Measurements from ENCODE around the gene TRIM31. TPM values are rescaled to one million over a fixed set of nuclear protein-coding genes. Genes with fewer than 3 reads are reported as not detected.

Gene TRIM31
- total RNA-seq, 2 donors from 2014 or later: not detected

DNA sequence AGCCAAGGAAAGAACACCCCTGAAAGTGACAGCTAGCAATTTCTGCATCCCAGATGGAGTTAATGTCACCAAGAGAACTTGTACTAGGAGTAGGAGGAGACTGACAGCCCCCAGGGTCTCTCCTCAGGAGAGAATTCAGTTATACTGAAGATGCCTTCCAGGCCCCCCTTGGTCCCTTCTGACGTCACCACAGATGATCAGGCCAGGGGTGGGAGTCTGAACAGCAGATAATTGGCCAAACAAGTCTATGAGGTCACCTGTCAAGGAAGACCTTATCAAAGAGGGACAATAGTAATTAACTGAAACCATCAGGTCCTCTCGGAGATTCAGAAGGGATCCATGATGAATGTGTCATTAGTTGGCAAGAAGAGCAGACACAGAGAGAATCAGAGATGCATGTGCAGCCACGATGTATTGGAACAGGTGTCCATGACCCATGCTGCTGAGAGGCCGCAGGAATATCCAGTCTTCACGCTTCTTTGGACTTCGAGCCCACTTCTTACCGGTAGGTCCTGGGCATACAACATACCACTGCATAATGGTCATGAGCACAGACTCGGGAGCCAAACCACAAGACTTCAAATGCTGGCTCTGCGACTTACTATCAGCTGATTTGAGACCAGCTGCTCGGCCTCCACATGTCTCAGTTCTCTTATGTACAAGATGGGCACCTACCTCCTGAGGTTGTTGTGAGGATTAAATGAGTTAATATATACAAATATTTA lies 37.9 kb upstream of the TRIM31 start:
- no peak for DNase-seq
- Mint-ChIP-seq H3K27me3 (ENCODE audit: insufficient read depth) (peaks cover 48% of the 10 kb centered on the region), H3K4me1 (no peaks in the 10 kb centered on the region), H3K27ac (no peak overlapping the region), H3K9me3 (no peaks in the 10 kb centered on the region), H3K4me3 (no peak overlapping the region), H3K36me3 (ENCODE audit: low read depth) (no peaks in the 10 kb centered on the region)
- Histone ChIP-seq H3K9me3 (ENCODE audit: control insufficient read depth, low read length) (no peaks in the 10 kb centered on the region), H3K4me1 (ENCODE audit: control insufficient read depth, insufficient read depth, low read length) (no peaks in the 10 kb centered on the region), H3K9ac (ENCODE audit: extremely low read depth, low read length, poor library complexity, severe bottlenecking) (no peak overlapping the region), H3K27ac (ENCODE audit: low read depth, low read length) (no peak overlapping the region), H3K4me3 (ENCODE audit: low read length) (no peak overlapping the region), H3K36me3 (ENCODE audit: control insufficient read depth, insufficient read depth, low read length) (no peaks in the 10 kb centered on the region), H3K27me3 (ENCODE audit: control insufficient read depth, insufficient read depth, low read length, poor library complexity, severe bottlenecking) (peaks cover 9% of the 10 kb centered on the region)
- TF ChIP-seq, protein P1, sequence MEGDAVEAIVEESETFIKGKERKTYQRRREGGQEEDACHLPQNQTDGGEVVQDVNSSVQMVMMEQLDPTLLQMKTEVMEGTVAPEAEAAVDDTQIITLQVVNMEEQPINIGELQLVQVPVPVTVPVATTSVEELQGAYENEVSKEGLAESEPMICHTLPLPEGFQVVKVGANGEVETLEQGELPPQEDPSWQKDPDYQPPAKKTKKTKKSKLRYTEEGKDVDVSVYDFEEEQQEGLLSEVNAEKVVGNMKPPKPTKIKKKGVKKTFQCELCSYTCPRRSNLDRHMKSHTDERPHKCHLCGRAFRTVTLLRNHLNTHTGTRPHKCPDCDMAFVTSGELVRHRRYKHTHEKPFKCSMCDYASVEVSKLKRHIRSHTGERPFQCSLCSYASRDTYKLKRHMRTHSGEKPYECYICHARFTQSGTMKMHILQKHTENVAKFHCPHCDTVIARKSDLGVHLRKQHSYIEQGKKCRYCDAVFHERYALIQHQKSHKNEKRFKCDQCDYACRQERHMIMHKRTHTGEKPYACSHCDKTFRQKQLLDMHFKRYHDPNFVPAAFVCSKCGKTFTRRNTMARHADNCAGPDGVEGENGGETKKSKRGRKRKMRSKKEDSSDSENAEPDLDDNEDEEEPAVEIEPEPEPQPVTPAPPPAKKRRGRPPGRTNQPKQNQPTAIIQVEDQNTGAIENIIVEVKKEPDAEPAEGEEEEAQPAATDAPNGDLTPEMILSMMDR (conservative IDR thresholded peaks at IDR 0.05): no peak
- 88 to 89% methylated on average over 9 to 10 of the region's 10 CpGs for WGBS, 2 experiments (ENCODE audit: insufficient coverage in 1 of 2, insufficient read length in 1 of 2)

DNA sequence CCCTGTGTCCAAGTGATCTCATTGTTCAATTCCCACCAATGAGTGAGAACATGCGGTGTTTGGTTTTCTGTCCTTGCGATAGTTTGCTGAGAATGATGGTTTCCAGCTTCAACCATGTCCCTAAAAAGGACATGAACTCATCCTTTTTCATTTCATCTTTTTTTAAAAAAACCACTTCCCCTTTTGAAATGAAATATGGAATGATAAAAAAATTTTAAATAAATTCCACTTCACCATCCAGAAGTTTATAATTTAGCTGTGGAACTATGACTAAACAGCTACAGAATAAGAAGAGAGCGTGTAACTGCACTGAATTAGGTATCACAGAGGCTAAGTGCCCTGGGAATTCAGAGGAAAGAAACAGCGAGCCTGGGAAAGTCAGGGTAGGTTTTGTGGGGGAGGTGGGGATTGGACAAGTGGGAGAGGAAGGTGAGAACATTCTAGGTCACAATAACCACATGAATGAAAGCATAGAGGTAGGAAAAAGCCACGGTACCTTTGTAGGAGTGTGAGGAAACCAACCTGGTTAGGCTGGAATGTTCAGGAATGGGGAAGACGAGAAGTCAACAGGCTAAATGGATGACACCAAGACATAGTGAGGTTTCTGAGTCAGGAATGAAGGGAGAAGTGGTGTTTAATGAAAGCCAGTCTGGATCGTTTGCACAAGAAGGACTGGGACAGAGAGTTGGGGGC lies 37.1 kb upstream of the TRIM31 start:
- no peak overlapping the region for H3K4me3 Mint-ChIP-seq
- no peaks in the 10 kb centered on the region for H3K4me1 ChIP-seq (ENCODE audit: control insufficient read depth, insufficient read depth, low read length)
- no peak overlapping the region for H3K4me3 ChIP-seq (ENCODE audit: low read length)
- TF ChIP-seq, protein P1 (conservative IDR thresholded peaks at IDR 0.05): no peak
- H3K27me3 ChIP-seq (ENCODE audit: control insufficient read depth, insufficient read depth, low read length, poor library complexity, severe bottlenecking): peaks cover 5% of the 10 kb centered on the region
- peaks cover 46% of the 10 kb centered on the region for H3K27me3 Mint-ChIP-seq (ENCODE audit: insufficient read depth)
- 90 to 92% methylated on average over 6 to 7 of the region's 7 CpGs for WGBS, 2 experiments (ENCODE audit: insufficient coverage in 1 of 2, insufficient read length in 1 of 2)
- H3K9ac ChIP-seq (ENCODE audit: extremely low read depth, low read length, poor library complexity, severe bottlenecking): no peak overlapping the region
- no peak for DNase-seq
- no peaks in the 10 kb centered on the region for H3K9me3 Mint-ChIP-seq
- H3K4me1 Mint-ChIP-seq: peaks cover 2% of the 10 kb centered on the region
- H3K27ac Mint-ChIP-seq: no peak overlapping the region
- H3K9me3 ChIP-seq (ENCODE audit: control insufficient read depth, low read length): no peaks in the 10 kb centered on the region
- no peaks in the 10 kb centered on the region for H3K36me3 ChIP-seq (ENCODE audit: control insufficient read depth, insufficient read depth, low read length)
- H3K36me3 Mint-ChIP-seq (ENCODE audit: low read depth): no peaks in the 10 kb centered on the region
- H3K27ac ChIP-seq (ENCODE audit: low read depth, low read length): no peak overlapping the region

DNA sequence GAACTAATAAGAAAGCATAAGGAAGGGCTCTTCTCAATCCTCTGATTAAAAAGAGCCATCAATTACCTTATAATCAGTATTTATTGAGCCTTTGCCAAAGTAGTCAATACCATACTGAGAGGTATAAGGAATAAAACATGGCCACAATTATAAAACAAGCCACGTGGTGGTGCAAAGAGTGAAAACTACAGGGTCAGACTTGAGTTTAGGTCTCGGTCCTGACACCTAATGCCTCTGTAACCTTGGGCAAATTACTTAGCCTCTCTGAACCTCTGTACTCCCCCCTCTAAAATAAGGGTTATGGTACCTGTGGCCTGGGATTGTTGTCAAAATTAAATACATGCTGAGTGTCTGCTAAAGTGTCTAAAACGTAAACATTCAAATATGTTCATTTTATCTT lies 36.3 kb upstream of the TRIM31 start:
- Mint-ChIP-seq H3K9me3 (no peaks in the 10 kb centered on the region), H3K4me1 (peaks cover 2% of the 10 kb centered on the region), H3K27me3 (ENCODE audit: insufficient read depth) (peaks cover 45% of the 10 kb centered on the region), H3K36me3 (ENCODE audit: low read depth) (no peaks in the 10 kb centered on the region), H3K4me3 (no peak overlapping the region), H3K27ac (no peak overlapping the region)
- no peak overlapping the region for H3K4me3 ChIP-seq (ENCODE audit: low read length)
- no peaks in the 10 kb centered on the region for H3K4me1 ChIP-seq (ENCODE audit: control insufficient read depth, insufficient read depth, low read length)
- WGBS, 2 experiments (ENCODE audit: insufficient coverage in 1 of 2, insufficient read length in 1 of 2): 63 to 76% methylated on average over 2 to 3 of the region's 3 CpGs
- TF ChIP-seq, protein P1 (conservative IDR thresholded peaks at IDR 0.05): peak; percentile 19
- no peak overlapping the region for H3K27ac ChIP-seq (ENCODE audit: low read depth, low read length)
- no peak overlapping the region for H3K9ac ChIP-seq (ENCODE audit: extremely low read depth, low read length, poor library complexity, severe bottlenecking)
- DNase-seq: no peak
- no peaks in the 10 kb centered on the region for H3K36me3 ChIP-seq (ENCODE audit: control insufficient read depth, insufficient read depth, low read length)
- peaks cover 12% of the 10 kb centered on the region for H3K27me3 ChIP-seq (ENCODE audit: control insufficient read depth, insufficient read depth, low read length, poor library complexity, severe bottlenecking)
- H3K9me3 ChIP-seq (ENCODE audit: control insufficient read depth, low read length): no peaks in the 10 kb centered on the region

Measured in endodermal cell (in vitro differentiated cells).